GM12878 (cell line): ENCODE results near the gene ZNF133. TPM values are rescaled to one million over a fixed set of nuclear protein-coding genes. Genes with fewer than 3 reads are reported as not detected.

Source experiments
- ATAC-seq: fragments of 200-7000 bp; cut with Tn5 transposase; 3 replicates; pipeline ENCODE4 v1.9.1; 2020; ENCODE audit warnings: mild to moderate bottlenecking, moderate library complexity
- BruUV-seq: library from RNA; stranded (reverse); fragments of 400-500 nt; replicated peaks from 2 replicates; lab custom pipeline; 2021; lab: Mats Ljungman, UMichigan
- CTCF ChIA-PET: fragments of 300-600 bp; sonication (Branson Sonifier 250); formaldehyde crosslinking; extraction: SDS; loops from one replicate; lab custom pipeline; 2021; ENCODE audit warnings: inconsistent platforms; lab: Yijun Ruan, JAX
- POLR2A ChIA-PET: fragments of 350-600 bp; formaldehyde crosslinking; extraction: SDS; loops from one replicate; lab custom pipeline; 2021; ENCODE audit warnings: inconsistent platforms; lab: Charles Lee
- RAD21 ChIA-PET: fragments of 300-600 bp; sonication (Branson Sonifier 250); formaldehyde crosslinking; loops from one replicate; lab custom pipeline; 2023; ENCODE audit warnings: antibody characterized with exemption; ENCODE audit not compliant: unreplicated experiment; lab: Charles Lee
- SMC1A ChIA-PET: fragments of 300-600 bp; sonication (Branson Sonifier 250); formaldehyde crosslinking; loops from one replicate; lab custom pipeline; 2023; ENCODE audit not compliant: unreplicated experiment, uncharacterized antibody; lab: Charles Lee
- DNase-seq: peaks from one replicate; pipeline ENCODE4 v3.0.0-alpha.2; 2011; ENCODE audit warnings: low read depth, low spot score
- FAIRE-seq: peaks from 3 replicates; lab custom pipeline; 2011; peaks lifted over from hg19 to GRCh38; lab: Jason Lieb, UNC
- H2AFZ ChIP-seq: 2 replicates; pipeline ENCODE4 v1.6.0; 2011; ENCODE audit warnings: low read depth, low read length, control low read depth; ENCODE audit not compliant: control insufficient read depth
- H3K27ac ChIP-seq: 2 replicates; pipeline ENCODE4 v1.5.1; 2011; ENCODE audit warnings: control low read depth; ENCODE audit not compliant: control insufficient read depth, insufficient read depth
- H3K27me3 ChIP-seq, 2 experiments: replicated peaks in 1 of 2; 2 replicates each; pipeline versions ENCODE4 v1.6.0 to v1.6.1; 2011; ENCODE audit warnings: low read length in 1 of 2; ENCODE audit not compliant: control insufficient read depth in 2 of 2, insufficient read depth in 2 of 2
- H3K36me3 ChIP-seq, 2 experiments: 2 replicates each; pipeline ENCODE4 v1.5.1; 2011; ENCODE audit warnings: low read length in 1 of 2; ENCODE audit not compliant: control insufficient read depth in 2 of 2, insufficient read depth in 2 of 2
- H3K4me1 ChIP-seq: 2 replicates; pipeline ENCODE4 v1.6.1; 2011; ENCODE audit warnings: mild to moderate bottlenecking, low read length, moderate library complexity, mixed read lengths; ENCODE audit not compliant: control insufficient read depth, insufficient read depth
- H3K4me2 ChIP-seq: 2 replicates; pipeline ENCODE4 v1.6.0; 2011; ENCODE audit warnings: control low read depth; ENCODE audit not compliant: control insufficient read depth, insufficient read depth
- H3K4me3 ChIP-seq: fragments of 200-600 bp; sonication (generic); 2 replicates; pipeline ENCODE4 v1.5.1; 2016
- H3K79me2 ChIP-seq: 2 replicates; pipeline ENCODE4 v1.6.0; 2011; ENCODE audit warnings: low read length; ENCODE audit not compliant: control insufficient read depth, insufficient read depth
- H3K9ac ChIP-seq: 2 replicates; pipeline ENCODE4 v1.8.0; 2011; ENCODE audit warnings: low read length, control low read depth, mixed read lengths; ENCODE audit not compliant: control insufficient read depth, insufficient read depth
- H3K9me3 ChIP-seq: replicated peaks from 3 replicates; pipeline ENCODE4 v1.5.1; 2011; ENCODE audit warnings: mild to moderate bottlenecking, low read length; ENCODE audit not compliant: control insufficient read depth, insufficient read depth
- H4K20me1 ChIP-seq: 2 replicates; pipeline ENCODE4 v1.6.0; 2011; ENCODE audit not compliant: control insufficient read depth, insufficient read depth
- CEBPB ChIP-seq, 2 experiments: fragments of 150-350 bp in 1 of 2; IDR thresholded peaks; 2 replicates each; pipeline ENCODE4 v1.6.1; 2012 to 2014; ENCODE audit warnings: low read depth in 2 of 2, low read length in 2 of 2, borderline replicate concordance in 1 of 2, inconsistent platforms in 1 of 2
- CTCF ChIP-seq, 3 experiments: IDR thresholded peaks in 2 of 3; conservative IDR thresholded peaks in 1 of 3; 2 replicates each; pipeline ENCODE4 v1.5.1; 2011; ENCODE audit warnings: low read depth in 3 of 3, low read length in 3 of 3, mild to moderate bottlenecking in 3 of 3, control low read depth in 2 of 3, moderate library complexity in 2 of 3, inconsistent platforms in 1 of 3, mixed read lengths in 1 of 3; ENCODE audit not compliant: control insufficient read depth in 2 of 3, insufficient read depth in 1 of 3; ENCODE audit errors: extremely low read depth in 1 of 3
- EGR1 ChIP-seq, 2 experiments: IDR thresholded peaks; 1 replicate in 1 of 2; 2 replicates in 1 of 2; pipeline ENCODE4 v1.6.1; 2011 to 2012; ENCODE audit warnings: low read depth in 2 of 2, low read length in 2 of 2, borderline replicate concordance in 1 of 2, mild to moderate bottlenecking in 1 of 2, moderate library complexity in 1 of 2
- KAT2A ChIP-seq: conservative IDR thresholded peaks from 2 replicates; pipeline ENCODE4 v1.6.1; 2011; ENCODE audit warnings: low read depth, low read length; ENCODE audit not compliant: control insufficient read depth
- MTA3 ChIP-seq: IDR thresholded peaks from 2 replicates; pipeline ENCODE4 v1.6.1; 2012; ENCODE audit warnings: low read length, inconsistent platforms, borderline replicate concordance
- POLR2AphosphoS2 ChIP-seq: IDR thresholded peaks from 2 replicates; pipeline ENCODE4 v1.6.1; 2011; ENCODE audit warnings: low read depth, mild to moderate bottlenecking, low read length, improper control_type of control experiment, moderate library complexity
- RFX5 ChIP-seq: IDR thresholded peaks from 2 replicates; pipeline ENCODE4 v1.6.1; 2011; ENCODE audit warnings: low read depth, low read length, improper control_type of control experiment
- SMAD1 ChIP-seq: fragments of 450-650 bp; IDR thresholded peaks from 2 replicates; pipeline ENCODE4 v1.6.1; 2018; ENCODE audit warnings: mild to moderate bottlenecking, low read depth; ENCODE audit not compliant: partially characterized antibody
- SPI1 ChIP-seq: IDR thresholded peaks from 2 replicates; pipeline ENCODE4 v1.6.1; 2011; ENCODE audit warnings: low read depth, mild to moderate bottlenecking, low read length, moderate library complexity, borderline replicate concordance; ENCODE audit not compliant: insufficient read depth
- STAT3 ChIP-seq: IDR thresholded peaks from 2 replicates; pipeline ENCODE4 v1.6.1; 2011; ENCODE audit warnings: low read depth, low read length, improper control_type of control experiment
- TCF12 ChIP-seq: IDR thresholded peaks from 2 replicates; pipeline ENCODE4 v1.6.1; 2011; ENCODE audit warnings: low read depth, mild to moderate bottlenecking, low read length
- ZBTB11 ChIP-seq: fragments of 450-650 bp; formaldehyde crosslinking; IDR thresholded peaks from 2 replicates; pipeline ENCODE4 v1.5.0; 2022; ENCODE audit warnings: mild to moderate bottlenecking, missing genetic modification characterization
- ZNF24 ChIP-seq: fragments of 450-650 bp; IDR thresholded peaks from 2 replicates; pipeline ENCODE4 v1.6.1; 2017; ENCODE audit warnings: antibody characterized with exemption, mild to moderate bottlenecking
- WGBS: methylation state at CpG from one replicate; pipeline ENCODE4 v1.1.6; 2016; ENCODE audit warnings: low lambda C conversion rate; ENCODE audit not compliant: insufficient replicate concordance, insufficient coverage; ENCODE audit errors: missing lambda C conversion rate; 5-methylcytosine and 5-hydroxymethylcytosine counted together
- in situ Hi-C: fragments of 300-500 bp; cut with MboI; formaldehyde crosslinking; loops from 9 replicates; pipeline ENCODE4 v1.14.3; 2018; ENCODE audit warnings: mixed read lengths
- intact Hi-C: fragments of 100-400 bp; cut with micrococcal nuclease; formaldehyde crosslinking; loops from one replicate; pipeline ENCODE4 v1.14.2; 2022; ENCODE audit not compliant: unreplicated experiment
- polyA plus RNA-seq, 11 experiments: library from polyadenylated mRNA; depleted of rRNA in 4 of 11; unstranded in 6 of 11; stranded (reverse) in 5 of 11; fragments of >200 nt; fragmentation: Nextera tagmentation in 4 of 11; fragmentation: Illumina TruSeq in 1 of 11; extraction: Ambion mirVana in 4 of 11; extraction: Trizol in 1 of 11; gene quantifications; 1 replicate in 1 of 11; 2 replicates in 10 of 11; pipeline versions ENCODE4 v1.2.1 to v1.2.3, GENCODE V29; 2011 to 2016; ENCODE audit warnings: inconsistent platforms in 2 of 11, missing spikeins in 2 of 11, low read depth in 1 of 11
- total RNA-seq, 4 experiments: library from RNA; depleted of rRNA in 3 of 4; stranded (reverse); fragments of >200 nt in 3 of 4; fragmentation: Illumina TruSeq in 1 of 4; extraction: Trizol in 1 of 4; gene quantifications; 2 replicates each; pipeline versions ENCODE4 v1.2.1 to v1.2.3, GENCODE V29; 2013 to 2021

The ZNF133 gene
- total and polyA plus RNA-seq, 10 of the 15 experiments (the other 5 are each of a cell fraction or from before 2014, with no cell fraction given), result 2.0 to 9.3 (median 7.3) TPM

GRCh38 chr20:18240997-18241396 lies 47.3 kb upstream of the ZNF133 start:
- H3K79me2 ChIP-seq, result no peaks in the 10 kb centered on the region
- no peak for TF ChIP-seq TCF12
- TF ChIP-seq ZNF24, result no peak
- no peaks in the 10 kb centered on the region for H4K20me1 ChIP-seq
- DNase-seq, result no peak
- H3K4me3 ChIP-seq, result no peak overlapping the region
- no peak overlapping the region for H3K27ac ChIP-seq
- no peaks in the 10 kb centered on the region for H3K36me3 ChIP-seq
- no peak for FAIRE-seq
- no peak overlapping the region for H3K4me2 ChIP-seq
- POLR2A ChIA-PET, result no interaction called here
- no peak for ATAC-seq
- H3K27me3 ChIP-seq, result no peaks in the 10 kb centered on the region; a peak in 1 of 4 replicates
- BruUV-seq, result no TSS peak
- no peak overlapping the region for H3K9ac ChIP-seq
- WGBS, result 27% methylated on average over 1 of the region's 1 CpG
- intact Hi-C loops, result no loop called here
- in situ Hi-C loops, result no loop called here
- H2AFZ ChIP-seq, result no peak overlapping the region
- SMC1A ChIA-PET, result no interaction called here
- no peaks in the 10 kb centered on the region; the same call in 2 of the 3 replicates for H3K9me3 ChIP-seq
- H3K4me1 ChIP-seq, result no peaks in the 10 kb centered on the region
- RAD21 ChIA-PET, result no interaction called here
- CTCF ChIA-PET, result no interaction called here

GRCh38 chr20:18243802-18244201 lies 44.5 kb upstream of the ZNF133 start:
- ChIA-PET CTCF (no interaction called here), RAD21 (no interaction called here), SMC1A (no interaction called here), POLR2A (no interaction called here)
- Histone ChIP-seq H4K20me1 (no peaks in the 10 kb centered on the region), H3K9ac (no peak overlapping the region), H2AFZ (no peak overlapping the region), H3K79me2 (no peaks in the 10 kb centered on the region), H3K4me1 (no peaks in the 10 kb centered on the region), H3K27me3 (no peaks in the 10 kb centered on the region), H3K4me2 (no peak overlapping the region), H3K27ac (no peak overlapping the region), H3K9me3 (no peaks in the 10 kb centered on the region; the same call in 2 of the 3 replicates), H3K4me3 (no peak overlapping the region), H3K36me3 (no peaks in the 10 kb centered on the region)
- WGBS, result 0% methylated on average over 1 of the region's 1 CpG
- FAIRE-seq (no peak), ATAC-seq (no peak), DNase-seq (no peak)
- intact Hi-C loops (no loop called here), in situ Hi-C loops (no loop called here)
- no TSS peak for BruUV-seq
- TF ChIP-seq MTA3, result no peak
- no peak for TF ChIP-seq SMAD1
- TF ChIP-seq ZBTB11 (CRISPR knock-in tag), result no peak
- TF ChIP-seq STAT3, result no peak
- no peak for TF ChIP-seq RFX5
- no peak for TF ChIP-seq POLR2AphosphoS2
- TF ChIP-seq SPI1, result no peak
- TF ChIP-seq KAT2A, result no peak
- TF ChIP-seq CTCF (IDR thresholded peaks at IDR 0.05 in 2 of 3, conservative IDR thresholded peaks at IDR 0.05 in 1 of 3; ENCODE audit: control insufficient read depth in 2 of 3, extremely low read depth in 1 of 3, insufficient read depth in 1 of 3, low read depth in 3 of 3, low read length in 3 of 3), result no peak
- TF ChIP-seq CEBPB (IDR thresholded peaks at IDR 0.05; ENCODE audit: borderline replicate concordance in 1 of 2, low read depth in 2 of 2, low read length in 2 of 2), result no peak
- no peak for TF ChIP-seq EGR1 (IDR thresholded peaks at IDR 0.05; ENCODE audit: borderline replicate concordance in 1 of 2, low read depth in 2 of 2, low read length in 2 of 2)
